Measurements from ENCODE around the gene CHCHD6. TPM values are rescaled to one million over a fixed set of nuclear protein-coding genes. Genes with fewer than 3 reads are reported as not detected.

CHCHD6 gene
- total RNA-seq, 1 donor from 2014 or later = 13.1 TPM

DNA sequence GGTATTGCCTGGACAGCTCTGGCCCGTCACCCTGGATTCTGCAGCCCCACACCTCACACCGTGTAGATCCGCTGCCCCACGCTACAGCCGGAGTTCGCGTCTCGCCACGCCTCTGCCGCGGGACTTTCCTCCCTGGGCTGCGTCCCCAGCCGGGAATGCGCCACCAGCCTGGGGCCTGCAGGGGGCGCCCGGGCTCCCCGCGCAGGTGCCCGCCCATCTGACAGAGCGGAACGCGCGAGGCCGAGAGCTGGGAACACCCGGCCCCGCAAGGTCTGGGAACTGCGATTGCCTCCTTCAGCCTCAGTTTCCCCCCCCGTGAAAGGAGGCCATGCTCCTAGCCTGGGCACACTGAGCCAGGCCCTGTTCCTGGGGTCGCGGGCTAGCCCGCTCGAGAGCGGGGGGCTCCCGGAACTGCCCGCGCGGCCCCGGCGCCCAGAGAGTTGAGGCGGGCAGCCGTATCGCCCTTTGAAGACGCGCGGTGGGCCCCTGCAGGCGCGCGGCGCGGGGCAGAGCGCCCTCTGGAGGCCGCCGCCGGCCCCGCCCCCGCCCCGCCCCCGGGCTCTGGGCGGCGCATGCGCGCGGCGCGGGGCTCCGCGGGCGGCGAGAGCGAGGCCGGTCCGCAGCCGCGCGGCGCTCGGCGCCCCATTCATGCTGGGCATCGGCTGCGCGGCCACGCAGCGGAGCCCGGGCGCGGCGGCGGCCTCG is 278.6 kb downstream of the CHCHD6 start, which contains the start of gene PLXNA1:
Gene PLXNA1, plus strand, starts transcription at position 645 of the 705 bp plus-strand sequence. CDS start 5,479 bp downstream, outside the sequence.
- H3K9me3 Mint-ChIP-seq (ENCODE audit: unreplicated experiment) = no peaks in the 10 kb centered on the region
- no peak within 1 kb of the TSS for H3K27ac Mint-ChIP-seq (ENCODE audit: unreplicated experiment)

GRCh38 chr3:126983276-126983652 is 279.2 kb downstream of the CHCHD6 start:
- no peak for DNase-seq (ENCODE audit: extremely low spot score, unreplicated experiment)
- no peak overlapping the region for H3K4me3 Mint-ChIP-seq (ENCODE audit: unreplicated experiment)
- no peaks in the 10 kb centered on the region for H3K27me3 Mint-ChIP-seq (ENCODE audit: unreplicated experiment)
- H3K27ac Mint-ChIP-seq (ENCODE audit: unreplicated experiment) = no peak overlapping the region
- H3K9me3 Mint-ChIP-seq (ENCODE audit: unreplicated experiment) = no peaks in the 10 kb centered on the region
- H3K4me1 Mint-ChIP-seq (ENCODE audit: unreplicated experiment) = peaks cover 27% of the 10 kb centered on the region
- H3K36me3 Mint-ChIP-seq (ENCODE audit: unreplicated experiment) = no peaks in the 10 kb centered on the region
- TF ChIP-seq CTCF (IDR thresholded peaks at IDR 0.05) = no peak

More for the DNA sequence above, 278.6 kb downstream of the CHCHD6 start, which contains the start of gene PLXNA1:
- peaks cover 27% of the 10 kb centered on the region for H3K4me1 Mint-ChIP-seq (ENCODE audit: unreplicated experiment)
- no peaks in the 10 kb centered on the region for H3K27me3 Mint-ChIP-seq (ENCODE audit: unreplicated experiment)
- peak within 1 kb of the TSS; percentile 70 for H3K4me3 Mint-ChIP-seq (ENCODE audit: unreplicated experiment)
- no peaks in the 10 kb centered on the region for H3K36me3 Mint-ChIP-seq (ENCODE audit: unreplicated experiment)
- peak; percentile 92 for TF ChIP-seq CTCF (IDR thresholded peaks at IDR 0.05)
- peak; percentile 94 for DNase-seq (ENCODE audit: extremely low spot score, unreplicated experiment)

DNA sequence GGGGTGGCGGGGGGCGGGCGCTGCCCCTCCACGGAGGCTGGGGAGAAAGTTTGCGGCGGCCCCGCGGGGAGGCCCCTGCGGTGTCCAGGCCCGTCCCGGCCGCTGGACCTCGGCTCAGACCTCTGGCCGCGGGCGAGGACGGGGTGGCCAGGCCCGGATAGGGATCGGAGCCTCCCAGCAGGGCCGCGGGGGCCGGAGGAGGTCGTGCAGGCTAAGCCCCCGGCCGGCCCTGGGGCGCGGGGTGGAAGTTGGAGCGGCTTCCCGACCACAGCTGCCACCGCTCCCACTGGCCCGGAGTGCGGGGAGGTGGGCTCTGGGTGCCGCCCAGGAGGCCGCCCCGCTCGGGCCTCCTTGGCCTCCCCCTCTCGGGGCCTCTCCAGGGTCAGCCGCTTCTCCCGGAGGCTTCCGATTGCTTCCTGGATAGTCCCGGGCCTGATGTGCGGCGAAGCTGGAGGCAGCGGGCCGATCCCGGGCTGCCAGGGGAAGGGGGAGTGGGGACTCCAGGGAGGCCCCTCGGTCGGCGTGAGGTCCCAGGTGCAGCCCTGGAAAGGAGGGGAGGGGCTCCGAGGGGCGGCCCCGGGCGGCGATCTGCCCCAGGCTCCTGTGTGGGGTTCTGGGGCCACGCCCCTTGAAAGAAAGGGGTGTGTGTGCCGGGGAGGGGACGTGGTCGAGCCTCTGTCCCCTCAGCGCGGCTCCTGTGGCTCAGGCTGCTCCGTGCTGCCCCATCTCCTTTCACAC is 279.8 kb downstream of the CHCHD6 start:
- H3K4me1 Mint-ChIP-seq (ENCODE audit: unreplicated experiment) = peaks cover 27% of the 10 kb centered on the region
- H3K36me3 Mint-ChIP-seq (ENCODE audit: unreplicated experiment) = no peaks in the 10 kb centered on the region
- H3K9me3 Mint-ChIP-seq (ENCODE audit: unreplicated experiment) = no peaks in the 10 kb centered on the region
- H3K27me3 Mint-ChIP-seq (ENCODE audit: unreplicated experiment) = no peaks in the 10 kb centered on the region
- H3K27ac Mint-ChIP-seq (ENCODE audit: unreplicated experiment) = no peak overlapping the region
- H3K4me3 Mint-ChIP-seq (ENCODE audit: unreplicated experiment) = peak overlapping the region; percentile 70
- no peak for DNase-seq (ENCODE audit: extremely low spot score, unreplicated experiment)
- no peak for TF ChIP-seq CTCF (IDR thresholded peaks at IDR 0.05)

DNA sequence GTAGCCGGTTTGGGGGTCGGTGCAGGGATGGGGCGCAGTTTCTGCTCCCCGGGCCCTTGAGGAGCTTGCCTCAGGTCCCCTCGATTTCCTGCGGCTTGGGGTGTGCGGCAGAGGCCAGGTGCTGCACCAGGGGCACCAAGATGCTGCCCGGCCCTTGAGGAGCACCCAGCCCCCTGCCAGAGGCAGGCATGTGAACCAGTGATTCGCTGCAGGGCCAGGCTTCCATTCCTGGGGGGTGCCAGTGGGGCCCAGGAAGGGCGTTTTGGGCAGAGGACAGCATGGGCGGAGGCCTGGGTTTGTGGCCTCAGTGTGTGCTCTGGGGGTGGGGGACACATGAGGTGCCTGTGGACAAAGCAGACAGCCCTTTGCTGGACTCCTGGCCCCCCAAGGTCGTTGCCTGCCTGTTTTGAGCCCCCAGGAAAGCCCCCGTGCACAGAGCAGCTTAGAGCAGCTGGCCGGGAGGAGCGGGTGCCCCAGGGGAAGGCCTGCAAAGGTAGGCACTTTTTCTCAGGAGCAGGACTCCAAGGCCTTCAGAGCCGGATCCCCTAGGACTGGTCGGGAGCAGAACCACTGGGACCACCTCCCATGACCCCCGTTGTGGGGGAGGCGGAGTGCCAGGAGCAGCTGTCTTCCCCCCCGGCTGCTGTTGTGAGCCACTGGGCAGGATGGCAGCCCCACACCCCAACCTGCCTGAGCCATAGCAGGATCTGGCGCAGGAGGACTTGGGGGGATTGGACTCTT is 280.5 kb downstream of the CHCHD6 start:
- no peaks in the 10 kb centered on the region for H3K27me3 Mint-ChIP-seq (ENCODE audit: unreplicated experiment)
- H3K27ac Mint-ChIP-seq (ENCODE audit: unreplicated experiment) = no peak overlapping the region
- no peaks in the 10 kb centered on the region for H3K36me3 Mint-ChIP-seq (ENCODE audit: unreplicated experiment)
- peaks cover 24% of the 10 kb centered on the region for H3K4me1 Mint-ChIP-seq (ENCODE audit: unreplicated experiment)
- peak overlapping the region; percentile 70 for H3K4me3 Mint-ChIP-seq (ENCODE audit: unreplicated experiment)
- no peak for TF ChIP-seq CTCF (IDR thresholded peaks at IDR 0.05)
- H3K9me3 Mint-ChIP-seq (ENCODE audit: unreplicated experiment) = no peaks in the 10 kb centered on the region
- no peak for DNase-seq (ENCODE audit: extremely low spot score, unreplicated experiment)
